HG02588 (cell line): ENCODE measurements around the gene HDAC7.

Experiments
- ATAC-seq: cut with Tn5 transposase; IDR thresholded peaks from one replicate; pipeline ENCODE4 v1.9.1; 2021; ENCODE audit warnings: mild to moderate bottlenecking, moderate library complexity; ENCODE audit not compliant: unreplicated experiment

The HDAC7 gene

GRCh38 chr12:47750916-47751470 is 68.7 kb downstream of the HDAC7 start:
- no peak for ATAC-seq

DNA sequence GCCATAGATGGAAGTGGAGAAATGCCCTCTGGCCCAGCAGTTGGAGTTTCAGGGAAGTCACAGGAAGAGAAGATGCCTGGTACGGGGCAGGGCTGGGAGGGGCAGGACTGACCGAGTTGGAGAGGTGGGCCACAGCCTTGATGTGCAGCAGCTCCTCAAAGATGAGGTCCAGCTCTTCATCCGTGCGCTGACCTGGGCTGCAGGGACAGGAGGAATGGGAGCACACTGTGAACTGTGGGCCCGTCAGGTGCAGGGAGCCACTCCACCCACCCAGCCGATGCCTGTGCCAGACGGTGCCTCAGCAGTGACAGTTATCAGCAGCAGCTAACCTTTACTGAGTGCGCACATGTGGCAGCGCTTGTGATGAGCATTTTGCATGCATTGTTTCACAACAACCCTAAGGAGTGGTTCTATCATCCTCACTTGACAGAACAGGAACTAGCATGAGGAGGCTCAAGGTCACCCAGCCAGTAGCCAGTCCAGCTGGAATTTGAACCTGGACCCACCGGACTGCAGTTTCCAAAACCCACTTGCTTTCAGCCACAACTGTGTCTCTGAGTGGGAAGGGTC is 69.4 kb downstream of the HDAC7 start:
- ATAC-seq: no peak

- no peak for ATAC-seq
Measured at GRCh38 chr12:47748899-47749298, 70.8 kb downstream of the HDAC7 start.

DNA sequence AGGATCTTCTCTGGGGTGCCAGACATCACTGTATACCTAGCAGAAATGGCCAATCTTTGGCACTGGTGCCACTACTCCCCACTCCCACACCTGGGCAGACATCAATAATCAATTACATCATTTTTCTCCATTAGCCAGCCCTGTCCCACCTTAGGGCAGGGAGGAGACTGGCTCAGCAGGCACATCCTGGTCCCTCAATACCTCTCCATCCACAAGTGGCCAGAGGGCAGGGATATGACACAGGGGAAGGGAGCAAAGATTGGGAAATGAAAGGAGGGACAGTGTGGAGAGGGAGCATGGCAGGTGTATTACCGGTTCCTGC is 71.2 kb downstream of the HDAC7 start:
- no peak for ATAC-seq

DNA sequence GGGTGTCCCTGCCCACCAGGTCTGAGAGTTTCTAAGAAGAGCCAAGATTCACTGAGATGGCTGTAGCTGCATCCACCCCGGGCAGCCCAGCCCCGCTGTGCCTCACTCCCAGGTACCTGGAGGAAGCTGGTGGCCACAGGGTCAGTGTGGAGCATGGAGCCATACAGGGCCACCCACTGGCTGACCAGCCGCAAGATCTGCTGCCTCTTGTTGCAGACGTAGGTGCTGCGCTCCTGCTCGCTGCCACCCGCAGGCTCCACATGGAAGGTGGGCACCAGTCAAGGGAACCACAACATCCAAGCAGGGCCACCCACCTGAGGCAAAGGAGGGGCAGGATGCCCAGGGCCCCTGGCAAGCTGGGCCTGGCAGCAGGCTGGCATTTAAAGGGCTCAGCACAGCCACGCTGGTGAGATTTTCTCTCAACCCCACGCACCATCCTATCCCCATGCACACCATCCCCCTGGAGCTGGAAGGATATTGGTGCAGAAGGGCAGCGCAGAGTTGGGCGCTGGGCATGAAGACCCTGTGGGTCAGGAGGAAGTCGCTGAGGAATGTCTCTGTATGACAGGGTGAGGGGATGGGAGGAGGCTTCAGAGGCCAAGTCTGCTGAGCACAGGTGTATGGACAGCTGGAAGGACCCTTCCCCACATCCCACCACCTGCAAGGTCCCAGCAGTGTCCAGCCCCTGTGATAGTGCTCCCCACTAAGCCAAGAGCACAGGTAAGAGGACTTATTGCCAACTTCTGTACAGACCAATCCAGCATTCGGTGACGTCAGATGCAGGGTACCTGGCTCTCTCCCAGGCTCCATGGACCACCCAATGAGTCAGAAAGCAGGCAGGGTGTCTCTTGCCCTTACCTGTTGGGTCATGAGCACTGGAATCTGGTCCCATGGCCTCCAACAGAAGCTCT is 71.9 kb downstream of the HDAC7 start:
- no peak for ATAC-seq

- ATAC-seq: no peak
Measured at GRCh38 chr12:47747126-47747525, 72.6 kb downstream of the HDAC7 start.

- no peak for ATAC-seq
Measured at GRCh38 chr12:47746523-47746922, 73.2 kb downstream of the HDAC7 start.

- ATAC-seq: no peak
Measured at GRCh38 chr12:47746073-47746472, 73.6 kb downstream of the HDAC7 start.

DNA sequence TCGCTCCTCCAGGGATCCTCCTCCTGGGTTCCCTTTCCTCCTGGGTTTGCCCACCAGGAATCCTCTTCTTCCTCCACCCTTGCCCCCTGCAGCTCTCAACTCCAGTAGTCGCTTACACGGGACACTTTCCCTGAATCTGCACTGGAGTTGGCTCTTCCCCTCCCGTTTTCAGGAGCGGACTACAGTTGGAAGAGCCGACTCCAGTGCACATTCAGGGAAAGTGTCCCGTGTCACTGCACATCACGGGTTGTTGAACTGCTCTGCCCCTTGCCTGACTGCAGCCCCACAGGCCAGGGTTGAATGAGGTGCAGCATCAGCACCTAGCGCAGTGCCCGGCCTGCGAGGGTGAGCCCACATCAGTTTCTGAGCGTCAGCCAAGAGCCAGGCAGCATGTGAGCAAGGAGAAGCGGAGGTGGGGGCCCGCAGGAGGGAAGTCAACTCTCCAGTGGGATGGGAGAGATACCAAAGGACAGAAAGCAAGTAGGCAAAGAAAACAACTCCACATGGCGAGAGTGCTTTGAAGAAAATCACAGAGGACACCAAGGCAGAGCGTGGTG is 74.1 kb downstream of the HDAC7 start:
- ATAC-seq: no peak

- ATAC-seq: no peak
Measured at GRCh38 chr12:47744778-47745436, 74.8 kb downstream of the HDAC7 start.

DNA sequence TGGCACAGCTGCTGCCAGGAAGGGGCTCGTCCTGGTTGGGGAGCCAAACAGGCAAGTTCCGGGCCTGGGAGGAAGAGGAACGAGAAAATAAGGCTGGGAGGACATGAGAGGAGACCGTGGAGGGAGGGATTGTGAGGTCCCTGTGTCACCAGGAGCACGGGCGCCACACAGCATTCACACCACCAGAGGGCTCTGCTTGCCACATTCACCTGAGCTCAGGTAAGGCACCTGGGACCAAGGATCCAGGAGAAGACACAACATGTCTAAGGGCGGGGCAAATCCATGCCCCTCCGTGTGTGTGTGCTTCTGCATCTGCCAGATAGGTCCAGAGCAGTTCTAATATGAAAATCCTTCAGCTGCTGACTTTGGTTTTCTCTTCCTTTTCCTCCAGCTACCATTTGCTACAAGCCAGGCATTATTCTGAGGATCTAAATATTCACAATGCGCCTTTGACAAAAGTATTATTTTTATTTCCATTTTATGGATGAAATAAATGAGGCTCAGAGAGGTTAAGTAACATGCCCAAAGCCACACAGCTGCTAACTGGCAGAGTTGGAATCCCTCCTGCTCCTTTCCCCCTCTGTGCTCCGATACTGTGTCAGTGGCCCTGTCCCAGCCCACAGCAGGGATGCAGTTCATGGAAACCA is 75.6 kb downstream of the HDAC7 start:
- no peak for ATAC-seq

DNA sequence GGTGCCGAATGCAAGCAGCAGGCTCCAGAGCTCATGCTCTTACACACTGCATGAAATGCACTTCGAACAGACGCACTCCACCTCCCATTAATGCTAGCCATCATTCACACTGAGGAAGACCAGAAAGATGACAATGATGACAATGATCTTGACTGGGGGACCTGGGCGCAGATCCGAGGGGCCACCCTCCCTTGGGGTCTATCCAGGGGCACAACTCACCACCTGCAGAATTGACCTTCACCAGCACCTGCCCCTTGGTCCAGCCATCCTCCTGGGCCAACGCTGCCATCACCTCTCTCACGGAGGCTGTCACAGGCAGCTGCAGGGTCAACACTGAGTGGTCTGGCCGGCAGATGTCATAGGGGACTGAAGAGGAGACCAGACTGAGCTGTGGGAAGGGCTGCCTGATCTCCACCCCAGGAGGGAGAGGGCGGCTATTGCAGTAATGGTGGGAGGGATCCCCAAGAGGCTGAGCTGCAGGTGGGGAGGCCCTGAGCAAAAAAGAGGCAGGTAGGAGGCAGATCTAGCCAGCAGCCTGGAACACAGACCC is 76.3 kb downstream of the HDAC7 start:
- ATAC-seq: no peak

- ATAC-seq: no peak
Measured at GRCh38 chr12:47742253-47742825, 77.4 kb downstream of the HDAC7 start.

GRCh38 chr12:47741340-47741703 is 78.4 kb downstream of the HDAC7 start:
- ATAC-seq: no peak

DNA sequence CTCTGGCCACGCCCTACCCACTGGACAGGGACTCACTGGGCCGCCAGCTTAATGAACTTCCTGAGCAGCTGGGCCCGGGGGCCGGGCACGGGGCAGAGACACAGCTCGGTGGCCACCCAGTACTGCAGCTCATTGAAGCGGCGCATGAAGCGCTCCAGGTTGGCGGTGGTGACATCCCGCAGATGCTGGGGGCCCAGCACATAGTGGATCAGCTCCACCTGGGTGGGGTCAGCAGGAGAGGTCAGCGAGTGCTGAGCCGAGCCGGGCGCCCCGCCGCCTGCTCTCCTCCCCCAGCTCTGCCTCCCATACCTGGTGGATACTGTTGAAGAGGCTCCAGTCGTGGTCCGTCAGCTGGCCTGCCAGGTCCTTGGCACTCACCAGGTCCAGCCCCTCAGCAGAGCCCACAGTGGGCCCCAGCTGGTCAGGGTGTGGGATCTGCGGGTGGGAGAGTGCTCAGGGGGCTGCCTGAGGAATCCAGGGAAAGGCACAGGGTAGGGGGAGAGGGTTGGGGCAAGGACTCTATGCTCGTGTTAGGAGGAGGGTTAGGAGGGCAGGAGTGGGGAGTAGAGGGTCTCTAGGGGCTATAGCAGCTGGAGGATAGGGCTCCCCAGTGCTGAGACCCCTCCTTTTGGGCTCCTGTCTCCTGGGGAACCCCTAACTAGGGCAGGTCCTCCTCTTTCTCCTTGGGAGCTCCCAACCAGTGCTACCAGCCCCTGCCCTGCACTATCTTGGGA is 78.9 kb downstream of the HDAC7 start:
- ATAC-seq: peak; percentile 31

- peak; percentile 52 for ATAC-seq
Measured at GRCh38 chr12:47739979-47740378, 79.7 kb downstream of the HDAC7 start.

GRCh38 chr12:47739297-47739696 is 80.4 kb downstream of the HDAC7 start:
- ATAC-seq: no peak

DNA sequence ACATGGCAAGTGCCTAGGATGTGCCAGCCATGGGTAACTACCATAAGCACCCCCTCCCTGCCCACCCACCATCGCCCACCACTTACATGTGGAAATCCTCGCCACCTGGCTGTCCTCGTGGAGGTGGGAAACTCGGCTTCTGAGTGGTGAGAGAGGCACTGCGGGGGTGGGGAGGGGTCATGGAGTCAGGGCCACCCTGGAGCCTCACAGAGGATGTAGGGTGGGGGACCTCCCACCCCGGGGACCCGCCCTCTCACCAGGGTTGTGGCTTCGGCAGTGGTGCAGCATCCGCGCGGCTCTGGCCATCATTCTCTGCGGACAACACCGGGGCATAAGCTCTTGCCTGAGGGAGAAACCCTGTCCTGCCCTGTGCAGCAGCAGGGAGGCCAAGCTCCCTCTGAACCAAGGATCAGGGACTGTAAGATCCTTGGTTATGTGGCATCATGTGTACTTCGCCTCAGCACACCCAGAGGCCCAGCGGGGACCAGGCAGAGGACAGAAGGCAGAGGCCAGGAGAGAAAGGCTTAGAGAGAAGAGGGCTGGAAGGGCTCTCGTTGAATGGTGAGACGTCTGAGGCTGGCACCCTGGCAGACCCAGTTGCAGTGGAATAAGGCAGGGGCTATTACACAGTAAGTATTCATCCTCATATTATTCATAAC is 81.6 kb downstream of the HDAC7 start:
- no peak for ATAC-seq
